ENCODE measurements around the gene FCER1G. TPM values are rescaled to one million over a fixed set of nuclear protein-coding genes. Genes with fewer than 3 reads are reported as not detected.

Gene FCER1G
- total and polyA plus RNA-seq, 7 donors: 3.3 to 23.5 (median 10.0) TPM

- ATAC-seq: no peak
- intact Hi-C loops (cut with DNase I): loop anchor here in 1 of 2 donors (1.0 kb wide), 2 partner anchors 11 to 46 kb away; partner anchors contain the start of gene DEDD
- DNase-seq: no peak
Measured at GRCh38 chr1:161177936-161178244, 37.2 kb upstream of the FCER1G start.

DNA sequence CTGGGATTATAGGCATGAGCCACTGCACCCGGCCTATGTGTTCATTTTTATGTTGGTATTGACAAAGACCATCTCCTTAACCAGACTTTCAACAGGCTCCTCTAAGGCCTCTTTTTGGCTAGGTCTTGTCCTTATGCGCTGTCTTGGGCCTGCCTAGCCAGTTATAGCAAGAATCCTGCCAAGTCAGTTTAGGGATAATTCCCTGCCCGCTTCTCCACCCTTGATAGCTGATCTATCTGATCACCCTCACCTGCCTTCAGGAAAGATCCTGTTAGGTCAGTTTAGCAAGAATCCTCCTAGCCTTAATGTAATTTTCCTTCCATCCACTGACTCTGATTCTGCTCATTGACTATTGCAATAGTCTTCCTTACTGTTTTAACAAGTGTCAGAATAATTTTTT lies 35.4 kb upstream of the FCER1G start:
- ATAC-seq: no peak
- WGBS, 3 donors: 93 to 98% (median 96%) methylated on average over 3 of the region's 3 CpGs
- H3K4me1 ChIP-seq: peaks cover 17% of the 10 kb centered on the region

More at GRCh38 chr1:161177936-161178244, 37.2 kb upstream of the FCER1G start:
- TF ChIP-seq, protein P1, sequence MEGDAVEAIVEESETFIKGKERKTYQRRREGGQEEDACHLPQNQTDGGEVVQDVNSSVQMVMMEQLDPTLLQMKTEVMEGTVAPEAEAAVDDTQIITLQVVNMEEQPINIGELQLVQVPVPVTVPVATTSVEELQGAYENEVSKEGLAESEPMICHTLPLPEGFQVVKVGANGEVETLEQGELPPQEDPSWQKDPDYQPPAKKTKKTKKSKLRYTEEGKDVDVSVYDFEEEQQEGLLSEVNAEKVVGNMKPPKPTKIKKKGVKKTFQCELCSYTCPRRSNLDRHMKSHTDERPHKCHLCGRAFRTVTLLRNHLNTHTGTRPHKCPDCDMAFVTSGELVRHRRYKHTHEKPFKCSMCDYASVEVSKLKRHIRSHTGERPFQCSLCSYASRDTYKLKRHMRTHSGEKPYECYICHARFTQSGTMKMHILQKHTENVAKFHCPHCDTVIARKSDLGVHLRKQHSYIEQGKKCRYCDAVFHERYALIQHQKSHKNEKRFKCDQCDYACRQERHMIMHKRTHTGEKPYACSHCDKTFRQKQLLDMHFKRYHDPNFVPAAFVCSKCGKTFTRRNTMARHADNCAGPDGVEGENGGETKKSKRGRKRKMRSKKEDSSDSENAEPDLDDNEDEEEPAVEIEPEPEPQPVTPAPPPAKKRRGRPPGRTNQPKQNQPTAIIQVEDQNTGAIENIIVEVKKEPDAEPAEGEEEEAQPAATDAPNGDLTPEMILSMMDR (IDR thresholded peaks at IDR 0.05): no peak
- Histone ChIP-seq H3K4me1 (peaks cover 16% of the 10 kb centered on the region), H3K27me3 (ENCODE audit: insufficient read depth in 3 of 3, low read length in 2 of 3) (no peaks in the 10 kb centered on the region), H3K4me3 (peak overlapping the region; percentile 77), H3K27ac (peak overlapping the region; percentile 91), H3K9me3 (no peaks in the 10 kb centered on the region), H3K36me3 (ENCODE audit: insufficient read depth in 1 of 2, low read depth in 1 of 2) (peaks cover 6 to 35% of the 10 kb centered on the region in 2 donors)
- WGBS, 3 donors: 67 to 78% (median 72%) methylated on average over 9 of the region's 9 CpGs

GRCh38 chr1:161180639-161181038 lies 34.5 kb upstream of the FCER1G start:
- 52 to 75% (median 53%) methylated on average over 1 of the region's 1 CpG for WGBS, 3 donors
- ATAC-seq: no peak

More for the DNA sequence above, 35.4 kb upstream of the FCER1G start:
- Histone ChIP-seq H3K9me3 (no peaks in the 10 kb centered on the region), H3K36me3 (ENCODE audit: insufficient read depth in 1 of 2, low read depth in 1 of 2) (peaks cover 0 to 17% of the 10 kb centered on the region in 2 donors), H3K4me3 (no peak overlapping the region), H3K27me3 (ENCODE audit: insufficient read depth in 3 of 3, low read length in 2 of 3) (no peaks in the 10 kb centered on the region), H3K27ac (no peak overlapping the region)
- TF ChIP-seq, protein P1 (IDR thresholded peaks at IDR 0.05): no peak
- intact Hi-C loops (cut with DNase I): no loop called here
- DNase-seq: peak in 1 of 2 donors; percentile 2

DNA sequence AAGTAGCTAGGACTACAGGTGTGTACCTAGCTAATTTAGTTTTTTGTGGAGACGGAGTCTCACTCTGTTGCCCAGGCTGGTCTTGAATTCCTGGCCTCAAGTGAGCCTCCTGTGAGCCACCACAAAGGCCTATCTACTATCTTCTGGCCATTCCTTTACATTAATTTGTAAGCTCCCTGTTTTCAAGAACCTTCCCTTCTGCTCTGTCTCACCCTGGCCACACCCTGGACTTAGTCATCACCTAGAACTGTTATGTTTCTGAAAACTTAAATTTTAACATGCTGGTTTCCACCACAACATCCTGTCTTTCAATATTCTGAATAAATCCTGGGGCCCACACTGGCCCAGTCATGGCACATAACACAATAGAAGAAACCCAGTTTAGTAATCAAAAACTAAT lies 32.9 kb upstream of the FCER1G start:
- TF ChIP-seq, protein P1 (IDR thresholded peaks at IDR 0.05): no peak

More at GRCh38 chr1:161180639-161181038, 34.5 kb upstream of the FCER1G start:
- peaks cover 0 to 8% of the 10 kb centered on the region in 2 donors for H3K36me3 ChIP-seq (ENCODE audit: insufficient read depth in 1 of 2, low read depth in 1 of 2)
- intact Hi-C loops (cut with DNase I): no loop called here
- H3K4me1 ChIP-seq: peaks cover 21% of the 10 kb centered on the region
- TF ChIP-seq, protein P1 (IDR thresholded peaks at IDR 0.05): peak; percentile 7
- H3K9me3 ChIP-seq: no peaks in the 10 kb centered on the region
- H3K27ac ChIP-seq: no peak overlapping the region
- DNase-seq: no peak
- H3K4me3 ChIP-seq: no peak overlapping the region
- no peaks in the 10 kb centered on the region for H3K27me3 ChIP-seq (ENCODE audit: insufficient read depth in 3 of 3, low read length in 2 of 3)

DNA sequence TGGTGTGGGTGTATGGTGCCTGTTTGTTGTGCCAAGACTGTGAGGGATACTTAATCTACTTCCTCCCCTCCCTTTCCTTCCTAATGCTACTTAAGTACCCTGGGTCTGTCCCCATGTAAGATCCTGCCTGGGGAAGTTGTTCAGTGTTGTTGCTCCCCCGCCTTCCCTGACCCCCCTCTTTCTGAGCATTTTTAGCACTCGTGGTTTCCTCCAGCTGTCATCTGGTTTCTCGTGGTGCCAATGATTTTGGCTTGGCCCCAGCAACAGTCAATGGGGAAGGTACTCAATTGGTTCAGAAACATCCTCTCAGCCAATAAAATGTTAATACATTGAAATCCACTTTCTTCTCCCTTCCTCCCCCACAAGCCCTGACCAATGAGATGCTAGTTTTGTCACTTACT lies 29.8 kb upstream of the FCER1G start:
- 4 to 5% (median 4%) methylated on average over 3 of the region's 3 CpGs for WGBS, 3 donors
- H3K36me3 ChIP-seq (ENCODE audit: insufficient read depth in 1 of 2, low read depth in 1 of 2): no peaks in the 10 kb centered on the region
- ATAC-seq (peak; percentile 64 to 79 (median 68)), DNase-seq (peak; percentile 68 to 77)
- intact Hi-C loops (cut with DNase I): no loop called here
- TF ChIP-seq, protein P1 (IDR thresholded peaks at IDR 0.05): no peak
- H3K9me3 ChIP-seq: no peaks in the 10 kb centered on the region
- no peak overlapping the region for H3K4me3 ChIP-seq
- H3K27ac ChIP-seq: peak overlapping the region; percentile 69
- no peaks in the 10 kb centered on the region for H3K27me3 ChIP-seq (ENCODE audit: insufficient read depth in 3 of 3, low read length in 2 of 3)
- peaks cover 16% of the 10 kb centered on the region for H3K4me1 ChIP-seq

More for the DNA sequence above, 32.9 kb upstream of the FCER1G start:
- peaks cover 16% of the 10 kb centered on the region for H3K4me1 ChIP-seq
- H3K4me3 ChIP-seq: no peak overlapping the region
- H3K27me3 ChIP-seq (ENCODE audit: insufficient read depth in 3 of 3, low read length in 2 of 3): no peaks in the 10 kb centered on the region
- H3K27ac ChIP-seq: no peak overlapping the region
- ATAC-seq: no peak
- no peaks in the 10 kb centered on the region for H3K9me3 ChIP-seq
- DNase-seq: peak in 1 of 2 donors; percentile 3
- H3K36me3 ChIP-seq (ENCODE audit: insufficient read depth in 1 of 2, low read depth in 1 of 2): no peaks in the 10 kb centered on the region
- 98 to 100% (median 100%) methylated on average over 1 of the region's 1 CpG for WGBS, 3 donors
- intact Hi-C loops (cut with DNase I): no loop called here

Data from psoas muscle (tissue), 8 donors.